Measurements from ENCODE around the gene PSMB2.
"Not testable (repeated sequence)": the region's sequence is repeated elsewhere in the genome, so short reads cannot be mapped to it uniquely, and the experiment has no call there.

PSMB2 gene

GRCh38 chr1:35641233-35641866 is at the start of gene PSMB2:
PSMB2 (minus strand) TSS chr1:35641526; CDS start chr1:35641432, 94 bp downstream.
- DNase-seq: peak; percentile 98 to 99

- DNase-seq: no peak
Observed at GRCh38 chr1:35691080-35691479, 49.8 kb upstream of the PSMB2 start.

- DNase-seq: not testable (repeated sequence)
Observed at GRCh38 chr1:35690103-35690502, 48.8 kb upstream of the PSMB2 start.

DNA sequence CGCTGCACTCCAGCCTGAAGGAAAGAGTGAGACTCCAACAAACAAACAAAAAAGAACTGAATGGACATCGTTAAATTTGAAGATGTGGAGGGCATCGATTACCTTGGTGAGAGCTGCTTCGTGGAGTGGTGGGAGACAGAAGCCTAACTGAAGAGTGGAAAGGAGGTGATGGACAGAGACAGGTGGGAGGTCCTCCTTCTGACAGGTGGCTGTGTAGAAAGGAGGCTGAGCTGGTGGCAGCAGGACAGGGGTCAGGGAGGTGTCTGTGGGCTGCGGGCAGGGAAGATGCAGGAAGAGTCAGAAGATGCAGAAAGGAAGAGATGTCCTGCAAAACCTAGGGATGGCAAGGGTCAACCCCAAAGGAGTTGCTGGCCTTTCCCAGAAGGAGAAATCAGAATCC is 46.8 kb upstream of the PSMB2 start:
- DNase-seq: no peak

DNA sequence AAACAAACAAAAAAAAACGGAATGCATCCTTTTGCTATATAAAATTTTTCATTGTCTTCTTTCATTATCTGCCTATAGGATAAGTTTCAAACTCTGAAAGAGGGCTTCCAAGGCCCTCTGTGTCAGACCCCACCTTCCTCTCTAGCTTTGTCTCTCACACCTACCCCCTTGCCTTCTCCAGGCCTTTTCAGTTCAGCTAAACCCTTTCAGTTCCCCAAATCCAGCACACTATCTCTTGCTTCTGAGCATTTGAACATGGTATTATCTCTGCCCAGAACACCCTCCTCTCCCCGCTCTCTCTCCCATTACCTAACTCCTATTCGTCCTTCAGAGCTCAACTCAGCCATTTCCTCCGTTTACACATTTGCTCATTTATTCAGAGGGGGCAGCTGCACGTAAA is 41.7 kb upstream of the PSMB2 start:
- DNase-seq: no peak

DNA sequence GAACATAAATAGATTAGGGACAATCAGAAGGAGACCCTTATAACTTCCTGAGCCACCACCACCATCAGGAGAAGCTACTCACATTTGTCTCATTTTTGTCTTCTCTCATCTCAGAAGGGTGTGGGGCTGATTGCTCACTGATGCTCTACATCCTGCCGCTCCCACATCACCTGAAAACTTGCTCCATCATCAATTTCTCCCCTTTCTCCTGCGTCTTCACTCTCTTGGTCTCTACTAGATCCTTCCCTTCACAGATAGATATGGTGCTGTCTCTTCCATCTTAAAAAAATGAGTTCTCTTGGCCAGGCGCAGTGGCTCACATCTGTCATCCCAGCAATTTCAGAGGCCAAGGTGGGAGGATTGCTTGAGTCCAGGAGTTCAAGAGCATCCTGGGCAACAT is 38.9 kb upstream of the PSMB2 start:
- DNase-seq: no peak

GRCh38 chr1:35675773-35676172 is 34.4 kb upstream of the PSMB2 start:
- no peak for DNase-seq

DNA sequence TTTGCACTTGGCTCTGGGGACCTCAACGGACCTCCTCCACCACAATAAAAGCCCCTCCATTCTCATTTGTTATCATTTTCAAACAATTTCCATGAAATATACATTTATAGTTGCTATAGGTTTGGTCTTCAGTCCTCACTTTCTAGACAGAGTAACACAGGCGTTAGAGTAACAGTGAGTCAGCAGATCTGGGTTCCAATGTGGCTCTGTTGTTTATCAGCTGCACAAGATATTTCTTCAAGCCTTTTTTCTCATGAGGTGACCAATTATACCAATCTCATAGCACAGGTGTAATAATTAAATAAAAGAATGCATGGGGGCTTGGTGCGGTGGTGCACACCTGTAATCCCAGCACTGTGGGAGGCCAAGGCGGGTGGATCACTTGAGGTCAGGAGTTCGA is 32.8 kb upstream of the PSMB2 start:
- no peak for DNase-seq

DNA sequence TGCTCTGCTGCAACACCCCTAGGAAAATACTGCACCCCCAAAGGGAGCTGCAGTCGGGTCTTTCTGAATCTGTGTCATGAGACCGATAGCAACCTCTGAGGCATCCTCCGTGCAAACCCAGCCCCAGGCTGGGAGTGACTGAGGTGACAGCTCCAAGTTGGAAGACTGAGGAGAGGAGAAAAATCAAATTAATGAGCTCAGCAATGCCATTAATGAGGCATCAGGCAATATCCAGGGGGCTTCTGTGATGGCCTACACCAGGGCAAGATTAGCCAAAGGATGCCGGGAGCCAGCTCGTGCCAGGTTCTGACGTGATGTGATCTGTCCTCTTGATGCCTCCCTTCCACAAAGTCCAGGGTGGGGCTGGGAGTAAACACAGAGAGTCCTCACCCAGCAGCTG is 30.8 kb upstream of the PSMB2 start:
- no peak for DNase-seq

GRCh38 chr1:35668506-35668905 is 27.2 kb upstream of the PSMB2 start:
- DNase-seq: no peak

- DNase-seq: no peak
Observed at GRCh38 chr1:35666916-35667315, 25.6 kb upstream of the PSMB2 start.

- no peak for DNase-seq
Observed at GRCh38 chr1:35666216-35666615, 24.9 kb upstream of the PSMB2 start.

GRCh38 chr1:35663434-35663833 is 22.1 kb upstream of the PSMB2 start:
- no peak for DNase-seq

- DNase-seq: no peak
Observed at GRCh38 chr1:35661474-35661795, 20.1 kb upstream of the PSMB2 start.

GRCh38 chr1:35660581-35661473 is 19.5 kb upstream of the PSMB2 start:
- no peak for DNase-seq

DNA sequence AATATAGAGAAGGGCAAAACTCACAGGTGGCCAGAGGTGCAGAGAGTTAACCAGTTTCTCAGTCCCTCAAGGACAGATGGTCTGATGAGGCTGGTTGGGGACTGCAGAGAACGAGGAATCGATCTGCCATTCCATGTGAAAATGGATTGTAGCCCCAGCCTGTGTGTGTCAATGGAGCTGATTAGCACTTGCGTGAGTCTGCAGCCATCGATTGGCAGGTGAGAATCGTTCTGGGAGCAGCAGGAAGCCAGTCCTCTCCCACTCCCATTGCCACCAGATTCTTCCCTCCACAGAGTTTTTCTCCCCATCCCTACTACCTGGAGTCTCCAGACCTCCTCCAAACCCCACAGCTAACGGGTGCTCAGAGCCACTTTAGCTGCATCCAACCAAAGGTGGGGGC is 18.3 kb upstream of the PSMB2 start:
- no peak for DNase-seq

- DNase-seq: no peak
Observed at GRCh38 chr1:35657851-35658250, 16.5 kb upstream of the PSMB2 start.

DNA sequence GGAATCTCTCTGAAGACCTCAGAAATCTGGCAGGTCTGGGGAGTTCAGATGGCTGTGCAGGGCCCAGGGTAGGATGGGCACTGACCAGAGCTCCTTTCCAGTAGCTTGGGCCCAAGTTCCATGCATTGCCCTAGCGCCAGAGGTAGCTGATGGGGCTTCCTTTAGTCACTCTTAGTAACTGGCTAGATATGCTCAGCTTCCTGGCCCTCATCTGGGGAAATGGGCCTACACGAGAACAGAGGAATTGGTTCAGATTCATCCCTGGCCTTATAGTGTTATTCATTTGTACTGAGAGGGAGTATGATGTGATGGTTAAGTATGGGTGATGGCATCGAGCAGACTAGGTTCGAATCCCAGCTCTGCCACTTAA is 15.5 kb upstream of the PSMB2 start:
- no peak for DNase-seq

DNA sequence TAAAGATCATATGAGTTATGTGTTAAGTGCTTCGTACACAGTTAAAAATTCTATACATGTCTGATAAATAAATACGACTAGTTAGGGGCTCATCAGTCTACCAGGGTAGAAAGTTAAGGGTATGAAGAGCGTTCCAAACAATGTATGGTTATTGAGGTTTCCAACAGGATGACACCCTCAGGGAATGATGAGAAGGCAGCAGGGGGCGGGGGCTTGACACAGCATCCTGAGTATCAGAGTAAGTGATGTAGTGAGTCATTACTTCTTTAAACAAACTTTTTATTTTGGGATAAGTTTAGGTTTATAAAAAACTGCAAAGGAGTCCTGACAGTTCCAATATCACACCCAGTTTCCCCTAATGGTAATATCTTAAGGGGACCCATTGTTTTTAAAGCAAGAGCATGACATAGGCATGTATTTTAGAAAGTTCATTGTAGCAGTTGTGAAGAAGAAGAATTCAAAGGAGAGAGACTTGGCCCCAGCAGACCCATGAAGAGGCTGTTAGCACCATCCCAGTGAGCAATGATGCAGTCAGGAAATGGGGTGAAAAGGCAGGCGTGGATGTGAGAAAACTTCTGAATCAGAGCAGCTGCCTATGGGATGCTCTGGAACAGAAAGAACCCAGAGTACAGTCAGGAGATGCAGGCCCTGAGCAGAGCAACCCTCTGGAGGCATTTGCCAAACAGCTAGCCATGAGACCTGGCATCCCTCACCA is 15.0 kb upstream of the PSMB2 start:
- no peak for DNase-seq

DNA sequence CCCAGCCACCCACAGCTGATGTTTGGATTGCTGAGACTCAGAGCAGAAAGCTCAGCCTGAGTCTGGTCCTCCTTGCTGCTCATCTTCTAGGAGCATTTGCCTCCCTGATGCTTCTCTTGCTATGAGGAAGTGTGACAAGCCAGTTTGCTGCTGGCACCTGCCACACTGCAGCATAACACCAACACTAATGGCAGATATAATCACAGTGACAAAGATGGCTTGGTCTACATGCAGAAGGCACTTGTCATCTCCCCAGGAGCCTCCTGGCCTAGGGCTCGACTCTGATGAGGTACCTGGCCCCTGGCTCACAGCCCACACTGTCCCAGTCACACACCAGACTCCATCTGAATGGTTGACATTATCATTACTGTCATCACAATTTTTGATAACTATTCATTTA is 13.9 kb upstream of the PSMB2 start:
- DNase-seq: no peak

- no peak for DNase-seq
Observed at GRCh38 chr1:35650416-35650815, 9.1 kb upstream of the PSMB2 start.

DNA sequence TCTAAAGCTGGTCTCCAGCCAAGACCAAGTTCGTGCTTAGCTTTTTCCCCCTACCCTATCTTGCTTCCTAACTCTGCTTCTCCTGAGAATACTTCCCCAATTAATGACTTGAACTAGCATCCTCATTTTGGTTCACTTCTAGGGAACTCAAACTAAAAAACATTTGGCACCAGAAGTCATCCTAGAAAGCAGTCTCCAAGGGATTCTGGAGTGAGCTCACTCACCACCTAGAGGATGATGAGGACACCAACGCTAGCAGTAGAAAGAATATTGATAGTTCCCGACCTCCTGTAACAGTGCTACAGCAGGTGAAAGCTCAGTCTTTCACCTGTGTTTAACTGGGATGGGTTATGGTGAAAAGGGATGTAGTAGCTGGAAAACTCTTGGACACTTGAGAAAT is 4.7 kb upstream of the PSMB2 start:
- DNase-seq: no peak

DNA sequence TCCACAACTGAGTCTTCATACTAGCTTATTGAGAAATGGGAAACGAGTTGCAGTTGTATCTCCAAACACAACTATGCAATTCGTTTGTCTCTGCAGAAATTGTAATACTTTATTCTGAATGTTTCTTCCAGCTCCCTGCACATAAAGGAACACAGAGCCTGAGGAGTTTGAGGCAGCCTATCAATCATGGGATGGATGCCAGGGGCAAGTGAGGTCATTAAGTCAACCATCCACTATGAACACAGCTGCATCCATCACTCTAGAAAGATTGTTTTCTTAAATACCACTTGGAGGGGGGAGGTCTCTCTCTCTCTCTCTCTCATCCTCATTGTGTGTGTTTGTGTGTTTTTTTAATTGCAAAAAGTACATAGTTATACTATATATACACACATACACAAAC is 2.9 kb upstream of the PSMB2 start:
- no peak for DNase-seq

DNA sequence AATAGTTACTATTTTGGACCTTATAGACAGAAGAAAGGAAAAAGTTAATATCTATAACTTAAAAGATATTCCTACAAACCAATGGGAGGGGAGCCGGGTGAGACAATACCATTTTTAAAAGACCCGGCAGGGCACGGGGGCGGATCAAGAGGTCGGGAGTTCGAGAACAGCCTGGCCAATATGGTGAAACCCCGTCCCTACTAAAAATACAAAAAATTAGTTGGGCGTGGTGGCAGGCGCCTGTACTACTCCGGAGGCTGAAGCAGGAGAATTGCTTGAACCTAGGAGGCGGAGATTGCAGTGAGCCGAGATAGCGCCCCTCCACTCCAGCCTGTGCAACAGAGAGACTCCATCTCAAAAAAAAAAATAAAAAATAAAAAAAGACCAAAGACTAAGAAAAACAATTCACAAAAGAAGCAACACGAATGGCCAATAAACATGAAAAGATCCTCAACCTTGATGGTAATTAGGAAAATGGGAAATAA is 1.2 kb upstream of the PSMB2 start:
- DNase-seq: peak; percentile 28 to 29

Data from activated T-cell treated with anti-CD3 and anti-CD28 coated beads, Interleukin-2, amount 50 U/mL, for 48 hours (primary cell).